Activated CD4-positive, alpha-beta T cell treated with anti-CD3 and anti-CD28 coated beads, Interleukin-2, Interleukin-4, amounts not matched to agents 100 ng/mL and 50 ng/mL, durations not matched to agents 16 hours and 8 hours (primary cell): Measurements from ENCODE around the gene ACADVL.

Source experiments
- DNase-seq: peaks from one replicate; pipeline ENCODE4 v3.0.0-alpha.2; 2020; ENCODE audit warnings: low spot score

Gene ACADVL

GRCh38 chr17:7252176-7253043 is 32.7 kb downstream of the ACADVL start, which contains the start of gene ELP5:
Gene ELP5, plus strand, starts transcription at chr17:7252215. Its CDS starts 336 bp downstream, at chr17:7252551.
- DNase-seq, result peak; percentile 93

DNA sequence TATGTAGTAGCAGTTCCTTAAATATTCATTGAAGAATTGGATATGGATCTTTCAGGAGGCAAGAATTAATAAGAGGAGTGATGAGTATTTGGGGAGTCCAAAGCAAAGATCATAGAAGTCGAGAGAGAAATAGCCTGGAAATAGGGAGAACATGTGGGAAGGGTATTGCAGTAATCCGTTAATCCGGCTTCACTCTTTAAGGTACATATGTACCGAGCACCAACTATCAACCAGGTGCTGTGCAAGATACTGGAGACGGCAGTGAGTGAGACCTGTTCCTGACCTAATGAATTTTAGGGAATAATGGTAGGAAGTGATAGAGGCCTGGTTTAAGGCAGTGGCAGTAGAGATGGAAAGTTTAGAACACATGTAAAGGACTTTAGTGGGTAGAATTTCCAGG is 33.3 kb downstream of the ACADVL start:
- no peak for DNase-seq

- no peak for DNase-seq
Observed at GRCh38 chr17:7254511-7254910, 34.8 kb downstream of the ACADVL start.

DNA sequence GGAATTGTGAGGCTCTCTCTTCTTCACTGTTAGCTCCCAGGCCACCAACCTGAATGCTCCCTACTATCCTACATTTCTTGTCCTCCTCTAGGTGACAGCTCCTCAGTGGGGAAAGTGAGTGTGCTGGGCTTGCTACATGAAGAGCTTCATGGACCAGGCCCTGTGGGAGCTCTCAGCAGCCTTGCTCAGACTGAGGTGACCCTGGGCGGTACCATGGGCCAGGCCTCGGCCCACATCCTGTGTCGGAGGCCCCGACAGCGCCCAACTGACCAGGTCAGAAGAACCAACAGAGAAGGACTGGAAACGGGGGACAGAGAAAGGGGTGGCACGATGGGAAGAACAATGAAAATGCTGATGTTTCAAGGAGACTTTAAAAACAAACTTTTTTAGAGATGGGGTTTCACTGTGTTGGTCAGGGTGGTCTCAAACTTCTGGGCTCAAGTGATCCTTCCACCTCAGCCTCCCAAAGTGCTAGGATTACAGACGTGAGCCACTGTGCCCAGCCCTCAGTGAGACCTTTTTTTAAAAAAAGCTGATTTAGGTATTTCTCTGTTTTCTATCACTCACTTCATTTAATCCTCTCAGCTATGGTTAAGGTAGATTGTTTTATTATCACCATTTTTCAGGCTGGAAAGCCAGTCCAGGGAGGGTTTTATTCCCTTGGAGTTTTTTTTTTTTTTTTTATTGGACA is 37.2 kb downstream of the ACADVL start:
- DNase-seq, result no peak

GRCh38 chr17:7258731-7259554 is 39.2 kb downstream of the ACADVL start:
- DNase-seq, result no peak

- no peak for DNase-seq
Observed at GRCh38 chr17:7259555-7259889, 39.8 kb downstream of the ACADVL start.

- DNase-seq, result no peak
Observed at GRCh38 chr17:7260151-7260550, 40.4 kb downstream of the ACADVL start.

DNA sequence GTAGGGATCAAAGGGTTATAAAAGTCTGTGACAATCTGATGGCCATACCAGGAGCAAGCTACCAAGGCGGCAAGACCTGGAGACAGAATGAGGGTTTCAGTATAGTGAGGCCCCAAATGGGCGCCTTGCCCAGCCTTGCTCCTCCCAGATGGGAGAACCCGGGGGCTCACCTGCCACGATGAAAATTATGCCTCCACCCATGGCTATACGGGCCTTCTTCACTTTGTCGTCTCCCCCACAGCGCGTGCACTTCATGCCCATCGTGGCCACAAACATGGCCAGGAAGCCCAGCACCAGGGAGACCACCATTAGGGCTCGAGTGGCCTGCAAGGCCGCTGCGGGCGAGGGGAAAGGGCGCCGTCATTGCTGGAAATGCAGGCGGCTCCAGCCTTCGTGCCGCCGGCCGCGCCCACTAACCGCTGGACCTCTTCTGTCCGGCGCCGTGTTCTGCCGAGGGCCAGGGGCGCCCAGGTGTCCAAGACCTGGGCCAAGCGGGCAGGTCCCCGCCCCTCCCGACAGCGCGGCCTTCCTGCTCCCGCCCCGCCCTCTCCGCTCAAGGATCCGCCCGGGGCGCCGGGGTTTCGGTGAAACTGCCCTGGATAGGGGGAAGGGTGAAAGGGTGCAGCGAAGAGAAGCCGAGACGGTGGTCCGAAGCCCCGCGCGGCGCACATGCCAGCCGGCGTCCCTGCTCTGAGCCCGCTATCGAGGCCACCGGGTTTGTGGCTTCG is 41.1 kb downstream of the ACADVL start:
- DNase-seq, result no peak

- no peak for DNase-seq
Observed at GRCh38 chr17:7261379-7262191, 41.8 kb downstream of the ACADVL start.

DNA sequence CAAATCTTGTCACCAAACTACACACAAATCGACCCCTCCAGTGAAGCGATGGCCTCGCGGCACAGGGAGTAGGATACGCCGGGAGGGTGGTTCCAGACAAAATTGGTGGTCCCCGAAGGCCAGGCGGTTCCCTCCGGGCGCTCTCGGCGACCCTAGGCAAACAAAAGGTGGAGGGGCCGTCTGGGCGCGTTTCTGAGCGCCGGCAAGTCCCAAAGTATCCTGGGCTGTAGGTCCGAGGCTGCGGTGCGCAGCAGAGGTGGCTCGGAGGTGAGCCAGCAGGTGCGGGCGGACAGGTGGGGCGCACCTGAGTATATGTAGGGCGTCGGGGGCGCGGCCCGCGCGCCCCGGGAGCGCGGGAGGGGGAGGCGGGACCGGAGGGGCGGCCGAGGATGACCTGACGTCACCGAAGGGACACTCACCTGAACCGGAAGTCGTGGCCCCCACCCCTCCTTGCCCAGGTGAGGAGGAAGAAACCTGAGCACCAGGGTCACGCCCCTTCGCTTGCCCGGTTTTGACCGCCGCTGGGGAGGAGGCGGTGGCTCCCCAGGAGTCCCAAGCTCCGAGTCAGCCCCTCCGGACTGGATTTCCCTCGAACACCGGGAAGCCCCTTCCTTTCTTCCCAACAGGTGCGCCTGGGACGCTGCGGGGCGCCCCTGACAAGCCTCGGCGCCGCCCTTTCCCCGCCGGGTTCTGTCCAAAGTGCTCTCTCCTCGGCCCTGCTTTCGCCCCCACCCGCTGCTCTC is 42.6 kb downstream of the ACADVL start, which contains the start of gene CLDN7:
CLDN7 (minus strand) TSS at position 287 of the 743 bp plus-strand sequence. CDS start 435 bp downstream, outside the sequence.
- no peak for DNase-seq

GRCh38 chr17:7262935-7263800 is 43.4 kb downstream of the ACADVL start:
- no peak for DNase-seq

DNA sequence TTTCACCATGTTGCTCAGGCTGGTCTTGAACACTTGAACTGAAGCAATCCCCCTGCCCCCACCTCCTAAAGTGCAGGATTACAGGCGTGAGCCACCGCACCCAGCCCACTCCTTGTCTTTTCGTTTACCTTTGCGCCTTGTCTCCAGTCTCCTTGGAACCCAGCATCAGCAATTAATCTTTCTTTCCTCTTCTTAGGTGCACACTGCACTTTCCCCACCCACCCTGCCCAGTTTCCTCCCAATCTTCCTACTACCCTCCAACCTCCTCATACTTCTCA is 44.0 kb downstream of the ACADVL start:
- DNase-seq, result no peak

DNA sequence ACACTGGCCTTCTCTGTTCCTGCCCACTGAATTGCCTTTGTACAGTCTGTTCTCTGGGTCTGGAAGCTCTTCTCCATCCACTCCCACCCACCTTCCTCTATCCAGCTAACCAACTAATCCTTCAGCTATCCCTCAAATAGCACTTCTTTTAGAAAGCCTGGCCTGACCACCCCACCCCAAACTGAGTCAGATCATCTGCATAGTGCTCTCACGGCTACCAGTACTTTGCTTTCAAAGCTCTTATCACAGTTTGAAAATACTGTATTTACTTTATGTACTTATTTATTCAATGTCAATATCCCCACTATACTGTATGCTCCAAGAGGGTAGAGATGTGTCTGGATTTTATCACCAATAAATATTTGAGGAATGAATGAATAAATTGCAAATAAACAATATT is 47.0 kb downstream of the ACADVL start:
- no peak for DNase-seq
